GM19238 (cell line): ENCODE measurements around the gene MICAL3.
"Not testable (repeated sequence)": the region's sequence is repeated elsewhere in the genome, so short reads cannot be mapped to it uniquely, and the experiment has no call there.

Source experiments
- DNase-seq: peaks from one replicate; pipeline ENCODE4 v3.0.0; 2011; ENCODE audit warnings: low spot score; ENCODE audit not compliant: insufficient read length

The MICAL3 gene

DNA sequence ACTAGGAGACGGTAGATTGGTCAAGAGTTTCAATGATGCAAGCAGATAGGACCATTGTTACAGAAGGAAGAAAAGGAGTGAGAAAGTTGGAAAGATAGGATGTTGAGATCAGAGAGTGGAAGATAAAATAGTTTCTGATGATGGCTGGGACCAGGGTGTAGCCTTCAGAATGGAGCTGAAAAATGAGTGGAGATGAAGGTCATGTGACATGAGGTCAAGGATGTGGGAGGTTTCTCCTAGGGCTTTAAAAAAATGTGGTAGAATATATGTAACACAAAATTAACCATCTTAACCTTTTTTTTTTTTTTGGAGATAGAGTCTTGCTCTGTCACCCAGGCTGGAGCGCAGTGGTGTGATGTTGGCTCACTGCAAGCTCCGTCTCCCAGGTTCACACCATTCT lies 35.1 kb upstream of the MICAL3 start:
- no peak for DNase-seq

DNA sequence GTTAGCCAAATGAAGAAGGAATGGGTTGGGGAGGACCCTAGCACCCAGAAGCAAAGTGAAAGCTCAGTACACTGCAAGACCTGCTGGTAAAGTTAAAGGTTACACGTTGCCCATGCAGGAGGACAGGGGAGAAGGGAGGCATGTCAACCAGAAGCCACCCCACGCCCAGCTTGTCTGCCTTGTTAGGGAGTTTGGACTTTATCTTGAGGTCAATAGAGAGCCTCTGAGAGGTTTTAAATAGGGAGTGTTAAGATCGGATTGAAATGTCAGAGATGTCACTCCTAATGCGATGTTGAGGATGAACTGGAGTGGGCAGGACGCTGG lies 34.7 kb upstream of the MICAL3 start:
- no peak for DNase-seq

GRCh38 chr22:18058371-18059093 lies 34.2 kb upstream of the MICAL3 start:
- no peak for DNase-seq

DNA sequence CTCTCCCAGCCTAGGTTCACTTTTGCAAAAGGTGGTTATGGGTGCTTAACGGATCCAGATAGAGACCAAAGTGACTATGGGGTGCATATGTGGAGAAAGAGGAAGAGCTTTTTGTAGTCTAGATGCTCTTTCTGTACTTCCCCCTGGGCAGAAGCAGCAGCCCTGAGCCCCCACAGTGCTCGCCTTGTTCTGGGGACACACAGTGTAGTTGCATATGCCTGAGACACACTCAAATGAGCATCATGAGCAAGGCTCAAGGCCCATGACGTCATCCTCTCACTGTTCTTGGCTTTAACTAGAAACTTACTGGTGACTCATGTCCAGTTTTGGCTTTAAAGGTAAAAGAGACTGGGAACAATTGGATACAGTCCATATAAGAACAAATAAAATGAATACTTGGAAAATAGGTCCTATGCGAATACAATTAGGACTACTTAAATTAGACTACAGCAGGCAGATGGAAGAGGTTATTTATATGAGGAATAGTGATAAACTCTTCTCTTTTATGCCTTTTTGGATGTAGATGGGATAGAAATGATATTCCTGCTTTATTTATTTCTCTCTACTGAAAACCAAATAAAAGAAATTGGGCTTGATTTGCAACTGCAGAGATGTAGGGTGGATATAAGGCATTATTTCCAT lies 33.3 kb upstream of the MICAL3 start:
- DNase-seq, result no peak

- peak; percentile 52 for DNase-seq
Measured at GRCh38 chr22:18056807-18057474, 32.6 kb upstream of the MICAL3 start.

- no peak for DNase-seq
Measured at GRCh38 chr22:18056161-18056666, 31.9 kb upstream of the MICAL3 start.

- DNase-seq, result no peak
Measured at GRCh38 chr22:18055619-18056160, 31.3 kb upstream of the MICAL3 start.

GRCh38 chr22:18053216-18053946 lies 29.0 kb upstream of the MICAL3 start:
- not testable (repeated sequence) for DNase-seq

GRCh38 chr22:18051113-18051512 lies 26.8 kb upstream of the MICAL3 start:
- not testable (repeated sequence) for DNase-seq

DNA sequence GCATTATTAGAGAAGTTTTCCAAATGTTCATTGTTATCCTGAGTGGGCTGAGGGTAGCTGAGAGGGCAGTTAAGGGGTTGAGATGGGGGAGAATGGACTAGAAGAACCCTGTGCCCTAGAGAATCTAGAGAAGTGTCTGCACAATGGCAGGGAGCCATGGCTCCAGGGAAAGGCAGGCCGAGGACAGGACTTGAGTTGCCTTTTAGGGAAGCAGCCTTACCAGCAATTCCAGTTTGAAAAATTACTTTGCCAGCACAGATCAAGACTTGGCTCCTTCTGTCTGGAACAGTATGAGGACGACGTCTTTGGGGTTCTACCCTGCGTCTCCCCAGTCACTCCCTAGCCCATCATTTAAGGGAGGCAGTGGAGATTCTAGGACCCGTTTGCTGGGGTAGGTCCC lies 25.7 kb upstream of the MICAL3 start:
- DNase-seq, result no peak

GRCh38 chr22:18048441-18048898 lies 24.1 kb upstream of the MICAL3 start:
- no peak for DNase-seq

- no peak for DNase-seq
Measured at GRCh38 chr22:18048041-18048440, 23.7 kb upstream of the MICAL3 start.

DNA sequence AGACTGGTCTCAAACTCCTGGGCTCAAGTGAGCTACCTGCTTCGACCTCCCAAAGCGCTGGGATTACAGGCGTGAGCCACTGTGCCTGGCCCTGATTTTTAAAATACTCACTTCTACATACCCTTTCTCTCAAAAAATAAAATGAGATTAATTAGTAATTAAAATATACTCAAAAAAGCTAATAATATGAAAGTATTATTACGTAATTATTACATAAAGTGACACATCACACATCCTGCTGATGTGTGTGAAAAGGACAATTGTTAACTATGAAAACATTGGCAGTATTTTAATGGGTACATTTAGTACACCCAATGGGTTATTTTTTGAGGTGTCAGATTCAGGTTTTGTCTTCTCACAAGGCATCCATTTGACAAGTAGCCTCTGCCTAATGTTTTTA lies 21.4 kb upstream of the MICAL3 start:
- no peak for DNase-seq

DNA sequence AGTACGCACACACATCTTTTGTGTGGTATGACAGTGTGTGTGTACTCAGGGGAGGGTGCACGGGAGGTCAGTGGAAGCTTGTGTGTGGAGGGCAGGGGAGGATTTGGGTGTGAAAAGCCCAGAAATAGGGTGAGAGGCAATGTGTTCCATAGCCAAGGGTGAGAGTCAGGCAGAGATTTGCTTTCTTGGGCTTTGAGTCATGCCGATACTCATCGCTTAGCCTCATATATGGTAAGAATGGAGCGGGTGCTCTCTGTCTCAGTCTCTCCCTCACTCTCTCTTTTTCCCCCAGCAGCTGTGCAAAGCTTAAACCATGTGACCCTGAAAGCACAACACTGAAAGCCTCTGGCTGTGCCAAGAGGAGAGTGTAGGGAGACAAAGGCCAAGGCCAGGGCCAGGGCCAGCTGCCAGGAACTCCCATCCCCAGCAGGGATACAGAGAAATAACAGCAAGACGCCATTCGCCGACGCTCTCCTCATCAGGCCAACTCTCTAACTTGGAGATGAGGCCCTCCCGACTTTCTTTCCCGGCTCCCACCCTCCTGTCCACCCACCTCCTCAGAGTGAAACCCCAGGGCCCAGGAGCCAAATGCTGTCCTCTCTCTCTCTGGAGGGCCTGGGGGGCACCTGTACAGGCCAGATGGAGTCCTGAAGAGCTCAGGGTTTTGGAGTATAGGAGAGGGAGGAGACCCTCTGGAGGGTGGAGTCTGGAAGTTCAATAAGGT lies 20.3 kb upstream of the MICAL3 start:
- DNase-seq, result no peak

DNA sequence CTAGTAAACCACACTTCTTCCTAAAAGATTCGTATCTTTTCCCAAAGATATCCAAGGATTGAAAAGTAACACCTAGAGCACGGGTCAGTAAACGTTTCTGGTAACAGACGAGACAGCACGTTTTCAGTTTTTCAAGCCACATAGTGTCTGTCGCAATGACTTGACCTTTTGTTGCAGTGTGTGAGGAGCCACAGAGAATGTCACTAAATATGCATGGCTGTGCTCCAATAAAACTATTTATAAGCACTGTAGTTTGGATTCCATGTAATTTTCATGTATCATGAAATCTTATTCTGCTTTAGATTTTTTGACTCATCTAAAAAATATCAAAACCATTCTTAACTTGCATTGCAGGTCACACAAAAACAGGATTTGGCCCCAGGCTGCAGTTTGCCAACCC lies 18.3 kb upstream of the MICAL3 start:
- DNase-seq, result no peak

- DNase-seq, result not testable (repeated sequence)
Measured at GRCh38 chr22:18040898-18041297, 16.5 kb upstream of the MICAL3 start.

DNA sequence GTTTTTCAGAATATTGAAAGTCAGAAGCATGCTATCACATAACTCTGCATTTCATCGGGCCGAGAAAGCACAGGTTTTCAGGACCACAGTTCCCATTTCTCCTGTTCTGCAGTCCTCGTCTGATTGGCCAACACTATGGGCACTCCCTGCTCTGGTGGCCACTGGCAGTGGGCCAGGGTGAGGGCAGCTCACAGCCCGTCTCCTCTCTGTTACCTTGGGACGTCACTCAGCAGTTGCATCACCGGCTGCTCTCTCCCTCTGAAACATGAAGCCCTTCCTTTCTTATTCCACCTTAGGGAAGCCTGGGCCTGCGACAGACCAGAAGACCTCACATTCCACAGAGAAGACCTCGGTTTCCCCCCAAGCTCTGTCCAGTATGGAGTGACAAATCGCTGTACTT lies 11.4 kb upstream of the MICAL3 start:
- no peak for DNase-seq

DNA sequence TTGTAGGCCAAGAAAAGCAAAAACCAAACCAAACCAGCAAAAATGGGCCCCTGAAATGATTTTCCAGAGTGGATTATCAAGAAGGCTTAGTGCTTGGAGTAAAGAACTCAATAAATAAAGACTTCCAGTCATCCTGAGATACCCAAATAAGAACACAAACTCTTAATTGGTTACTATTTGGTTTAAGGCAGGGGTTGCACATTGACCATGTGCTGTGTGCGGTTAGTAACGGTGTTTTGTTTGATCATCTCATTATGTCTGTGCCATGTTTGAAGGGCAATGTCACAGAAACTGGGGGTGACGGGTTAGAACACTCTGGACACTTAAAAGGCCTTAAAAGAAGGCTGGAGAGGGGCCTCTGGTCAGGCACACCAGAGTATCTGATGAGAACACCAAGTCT lies 9.7 kb upstream of the MICAL3 start:
- DNase-seq, result no peak

DNA sequence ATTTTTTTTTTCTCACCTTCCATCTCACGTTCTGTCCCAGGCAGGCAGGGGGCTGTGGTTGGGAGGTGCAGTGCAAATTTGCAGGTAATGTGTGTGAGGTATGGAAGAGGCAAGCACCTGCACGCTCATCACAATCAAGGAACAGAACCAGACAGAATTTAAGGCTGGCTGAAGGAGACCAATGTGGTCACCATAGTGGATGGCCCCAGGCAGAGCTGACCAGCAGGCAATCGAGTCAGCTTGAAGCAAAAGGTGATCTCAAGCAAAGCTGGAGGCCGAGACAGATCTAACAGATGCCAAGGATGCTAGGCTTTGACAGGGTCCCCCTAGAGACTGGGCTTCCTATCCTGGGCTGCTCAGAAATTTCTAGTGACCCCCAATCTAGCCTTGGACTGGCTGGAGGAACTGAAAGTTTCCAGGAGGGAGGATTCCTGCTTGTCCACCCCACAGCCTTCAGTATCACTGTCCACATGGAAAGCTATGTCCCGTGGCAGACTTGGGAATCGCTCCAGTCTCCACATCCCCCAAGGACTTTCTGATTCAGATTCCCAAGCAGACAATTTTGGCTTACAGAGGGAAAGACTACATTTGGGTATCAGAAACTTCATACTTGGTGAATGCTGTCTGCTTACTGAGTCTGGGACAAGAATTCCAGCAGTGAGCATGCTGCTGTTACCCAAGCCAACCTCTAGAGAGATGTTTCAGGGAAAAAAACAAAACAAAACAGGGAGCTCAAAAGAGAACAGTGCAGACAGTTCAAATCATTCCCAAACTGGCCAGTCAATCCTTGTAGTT lies 9.0 kb upstream of the MICAL3 start:
- no peak for DNase-seq

DNA sequence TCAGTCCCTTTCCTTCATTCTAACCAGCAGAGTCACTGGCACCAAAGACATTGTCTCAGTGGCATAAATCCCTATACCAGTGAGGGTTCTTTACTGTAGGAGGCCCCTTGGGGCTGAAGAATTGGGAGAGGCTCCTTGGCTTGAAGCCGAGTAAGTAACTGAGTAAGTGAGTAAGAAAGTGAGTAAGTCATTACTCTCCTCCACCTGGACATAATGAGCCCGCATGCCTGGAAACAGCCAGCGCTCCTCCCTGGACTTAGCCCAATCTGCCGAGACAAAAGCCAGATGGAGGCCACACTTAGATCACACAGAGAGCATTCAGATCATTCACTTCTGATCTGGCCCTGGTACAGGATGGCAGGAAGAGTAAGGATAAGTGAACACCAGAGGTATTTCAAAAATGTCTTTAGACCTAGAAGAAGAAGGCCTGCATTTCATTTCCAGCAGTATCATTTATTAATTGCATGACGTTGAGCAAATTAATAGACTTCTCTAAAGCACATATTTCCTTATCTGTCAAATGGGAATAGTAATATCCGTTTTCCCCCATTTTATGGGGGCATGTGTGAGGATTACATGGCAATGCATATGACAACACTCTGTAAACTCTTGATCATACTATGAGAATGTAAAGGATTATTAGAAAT lies 8.2 kb upstream of the MICAL3 start:
- DNase-seq, result no peak
